ENCODE results near the gene RAB8B.
A peak's percentile ranks its signal among the peaks of the same experiment; 100 is the strongest.

DNA sequence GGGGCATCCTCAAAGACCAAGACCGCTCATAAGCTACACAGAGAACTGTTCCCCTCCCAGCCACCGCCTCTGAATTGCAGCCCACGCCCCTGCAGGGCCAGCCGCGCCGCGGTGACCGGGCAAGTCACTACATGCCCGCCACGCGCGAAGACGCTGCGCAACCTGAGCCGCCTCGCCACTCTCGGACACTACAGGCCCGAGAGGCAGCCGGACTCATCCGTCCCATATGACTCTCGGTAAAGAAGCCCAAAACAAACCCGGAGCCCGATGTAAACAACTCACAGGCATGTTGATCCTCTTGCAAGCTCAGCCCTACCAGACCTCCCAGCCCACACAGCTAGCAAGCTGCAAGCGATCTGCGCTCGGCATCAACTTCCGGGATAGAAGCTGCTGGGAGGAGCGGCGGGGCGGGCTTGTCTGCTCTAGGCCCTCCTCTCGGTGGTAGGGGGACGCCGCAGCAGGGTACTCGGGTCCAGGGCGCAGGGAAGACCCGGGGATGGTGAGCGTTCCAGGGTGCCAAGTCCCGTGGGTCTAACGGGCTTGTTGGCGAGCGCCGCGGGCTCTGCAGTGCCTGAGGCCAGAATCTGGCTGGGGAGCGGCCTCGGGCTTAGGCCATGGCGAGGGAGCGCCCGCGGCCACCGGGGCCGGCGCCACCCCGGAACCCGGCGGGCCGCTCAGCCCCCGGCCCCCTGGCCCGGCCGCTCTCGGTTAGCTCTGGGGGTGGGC is 32.1 kb upstream of the RAB8B start, which contains the start of gene RPS27L:
- peak; percentile 80 to 87 for TF ChIP-seq POLR2A (IDR thresholded peaks at IDR 0.05)
- peak in 2 of 6 experiments; percentile 8 to 28 for TF ChIP-seq CTCF (IDR thresholded peaks at IDR 0.05)
